T-cell (primary cell): ENCODE results near the gene NR1H2. TPM values are rescaled to one million over a fixed set of nuclear protein-coding genes. Genes with fewer than 3 reads are reported as not detected.
A peak's percentile ranks its signal among the peaks of the same experiment; 100 is the strongest.
"Not testable (repeated sequence)": the region's sequence is repeated elsewhere in the genome, so short reads cannot be mapped to it uniquely, and the experiment has no call there.

Experiments used
- ATAC-seq, 4 experiments: fragments of 200-7000 bp in 3 of 4; fragments of 150-1000 bp in 1 of 4; cut with Tn5 transposase; replicated peaks in 1 of 4; 1 replicate in 3 of 4; 2 replicates in 1 of 4; pipeline ENCODE4 v1.10.0; 2021; ENCODE audit warnings: moderate library complexity in 3 of 4, mild to moderate bottlenecking in 2 of 4, moderate number of reproducible peaks in 1 of 4
- CTCF ChIA-PET, 2 donors: fragments of 300-600 bp; sonication (Branson Sonifier 250); formaldehyde crosslinking; loops; one replicate each; lab custom pipeline; 2022; ENCODE audit warnings: antibody characterized with exemption in 2 of 2; lab: Charles Lee
- POLR2A ChIA-PET, 2 donors: fragments of 300-600 bp; sonication (Branson Sonifier 250); formaldehyde crosslinking; loops; one replicate each; lab custom pipeline; 2022; ENCODE audit warnings: antibody characterized with exemption in 2 of 2; lab: Charles Lee
- DNase-seq, 35 experiments: peaks; one replicate each; pipeline versions ENCODE4 v3.0.0 to v3.0.0-alpha.2; 2013 to 2023
- H3K27ac ChIP-seq: one replicate; pipeline ENCODE4 v1.5.1; 2013; ENCODE audit warnings: low read length
- H3K27me3 ChIP-seq, 2 experiments: replicated peaks in 1 of 2; 1 replicate in 1 of 2; 2 replicates in 1 of 2; pipeline versions ENCODE4 v1.6.1 to v1.7.0; 2013; ENCODE audit warnings: low read length in 1 of 2, mixed read lengths in 1 of 2; ENCODE audit not compliant: control insufficient read depth in 2 of 2, insufficient read depth in 2 of 2; ENCODE audit errors: extremely low read depth in 1 of 2
- H3K36me3 ChIP-seq, 2 donors: 1 replicate in 1 of 2; 2 replicates in 1 of 2; pipeline versions ENCODE4 v1.6.1 to v1.7.0; 2013; ENCODE audit warnings: low read length in 1 of 2; ENCODE audit not compliant: control insufficient read depth in 2 of 2, insufficient read depth in 1 of 2; ENCODE audit errors: extremely low read depth in 1 of 2
- H3K4me1 ChIP-seq, 2 experiments: 1 replicate in 1 of 2; 2 replicates in 1 of 2; pipeline versions ENCODE4 v1.6.1 to v1.7.0; 2013; ENCODE audit warnings: low read length in 2 of 2, mixed read lengths in 1 of 2; ENCODE audit not compliant: insufficient read depth in 2 of 2, control insufficient read depth in 1 of 2; ENCODE audit errors: extremely low read depth in 1 of 2
- H3K4me3 ChIP-seq, 2 donors: 1 replicate in 1 of 2; 2 replicates in 1 of 2; pipeline versions ENCODE4 v1.5.1 to v1.7.0; 2013; ENCODE audit warnings: mild to moderate bottlenecking in 2 of 2, low read length in 1 of 2, moderate library complexity in 1 of 2; ENCODE audit not compliant: control insufficient read depth in 1 of 2; ENCODE audit errors: extremely low read depth in 1 of 2
- H3K9me3 ChIP-seq: 2 replicates; pipeline ENCODE4 v1.7.0; 2013
- H3K27ac Mint-ChIP-seq, 2 donors: one replicate each; pipeline ENCODE4 v1.8.0; 2020 to 2021; ENCODE audit warnings: mild to moderate bottlenecking in 2 of 2, mixed read lengths in 2 of 2
- H3K27me3 Mint-ChIP-seq, 2 donors: one replicate each; pipeline ENCODE4 v1.8.0; 2021 to 2022; ENCODE audit warnings: mixed read lengths in 2 of 2
- H3K36me3 Mint-ChIP-seq: one replicate; pipeline ENCODE4 v1.8.0; 2021; ENCODE audit warnings: mixed read lengths
- H3K4me1 Mint-ChIP-seq, 3 donors: one replicate each; pipeline ENCODE4 v1.8.0; 2020 to 2022; ENCODE audit warnings: mixed read lengths in 3 of 3, mild to moderate bottlenecking in 1 of 3
- H3K4me3 Mint-ChIP-seq, 3 donors: one replicate each; pipeline ENCODE4 v1.8.0; 2020 to 2022; ENCODE audit warnings: mild to moderate bottlenecking in 3 of 3, mixed read lengths in 3 of 3, moderate library complexity in 3 of 3
- H3K9me3 Mint-ChIP-seq, 3 donors: one replicate each; pipeline ENCODE4 v1.8.0; 2020 to 2022; ENCODE audit warnings: mixed read lengths in 3 of 3
- WGBS: methylation state at CpG from one replicate; pipeline ENCODE4 v1.1.5; 2013; ENCODE audit warnings: missing lambda C conversion rate; ENCODE audit not compliant: insufficient coverage; 5-methylcytosine and 5-hydroxymethylcytosine counted together
- total RNA-seq, 35 experiments: library from RNA in 6 of 35; stranded (reverse) in 6 of 35; fragments of 120-200 nt in 1 of 35; gene quantifications; one replicate each; pipeline versions ENCODE4 v1.2.1 to v1.2.4 and lab custom pipeline; 2013 to 2026

The NR1H2 gene
- total RNA-seq, 5 donors from 2014 or later (not counting 1 experiment from before 2014, with no cell fraction given): 109 to 236 (median 117) TPM

DNA sequence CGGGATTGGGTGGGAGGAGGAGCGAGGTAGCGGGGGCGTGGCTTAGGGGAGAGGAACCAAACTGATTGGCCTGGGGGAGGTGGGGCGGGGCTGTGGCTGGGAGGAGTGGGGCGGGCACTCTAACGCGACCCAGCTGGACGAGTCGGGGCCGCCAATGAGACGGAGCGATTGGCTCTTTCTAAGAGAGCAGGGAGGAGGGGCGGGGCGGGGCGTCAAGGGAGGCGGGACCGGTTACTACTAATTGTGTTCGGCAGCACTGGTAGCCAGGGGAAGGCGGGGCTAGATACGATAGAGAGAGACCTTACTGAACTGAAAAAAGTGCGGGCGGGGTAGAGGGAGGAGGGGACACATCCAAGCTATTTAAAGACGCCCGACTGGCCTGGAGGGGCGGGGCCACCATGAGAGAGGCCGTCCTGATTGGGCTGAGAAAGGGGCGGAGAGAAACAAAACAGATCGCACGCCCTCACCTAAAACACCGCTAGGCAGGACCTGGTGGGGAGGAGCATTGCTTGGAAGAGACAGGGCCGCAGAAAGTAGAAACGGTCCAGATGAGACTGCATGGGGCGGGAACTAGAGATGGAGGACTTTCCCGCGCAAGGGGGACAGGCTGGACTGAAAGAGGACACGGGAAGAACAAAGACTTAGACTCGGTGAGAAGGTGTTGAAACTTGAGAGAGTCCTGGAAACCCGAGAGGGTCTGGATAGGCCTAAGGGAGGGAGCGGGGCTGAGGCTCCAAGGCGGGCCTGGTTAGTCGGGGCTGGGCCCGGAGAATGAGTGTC lies 46.9 kb upstream of the NR1H2 start, which contains the start of gene KCNC3:
KCNC3 (minus strand) TSS at position 232 of the 780 bp plus-strand sequence. CDS start 295 bp downstream, outside the sequence.
- peak within 1 kb of the TSS; percentile 73 to 92 for H3K27ac Mint-ChIP-seq
- Histone ChIP-seq H3K4me3 (peak within 1 kb of the TSS; percentile 15 to 36), H3K9me3 (no peaks in the 10 kb centered on the region), H3K4me1 (peaks cover 3 to 85% of the 10 kb centered on the region in 2 experiments), H3K36me3 (no peaks in the 10 kb centered on the region), H3K27ac (peak within 1 kb of the TSS; percentile 28), H3K27me3 (peaks cover 8 to 88% of the 10 kb centered on the region in 2 experiments)
- WGBS: 7% methylated on average over 28 of the region's 43 CpGs
- ChIA-PET POLR2A (interaction anchor here in 1 of 2 donors (0.6 kb wide), 2 partner anchors 11 to 53 kb away, joined by 4 to 5 read pairs; no protein-coding TSS in a partner anchor), CTCF (interaction anchor here (0.6 to 1.4 kb wide), 6 partner anchors 12 to 396 kb away, joined by 3 to 6 read pairs (median 4); partner anchors contain the start of gene JOSD2 (in 1 of the 2))
- peak; percentile 54 to 69 (median 60) for ATAC-seq
- peak; percentile 51 to 93 (median 84) for DNase-seq
- H3K4me1 Mint-ChIP-seq: peaks cover 54 to 75% (median 58%) of the 10 kb centered on the region in 3 donors
- peaks cover 3 to 10% (median 5%) of the 10 kb centered on the region in 3 donors for H3K9me3 Mint-ChIP-seq
- H3K36me3 Mint-ChIP-seq: peaks cover 4% of the 10 kb centered on the region
- H3K4me3 Mint-ChIP-seq: peak within 1 kb of the TSS; percentile 69 to 84 (median 81)
- H3K27me3 Mint-ChIP-seq: peaks cover 51 to 60% of the 10 kb centered on the region in 2 donors

DNA sequence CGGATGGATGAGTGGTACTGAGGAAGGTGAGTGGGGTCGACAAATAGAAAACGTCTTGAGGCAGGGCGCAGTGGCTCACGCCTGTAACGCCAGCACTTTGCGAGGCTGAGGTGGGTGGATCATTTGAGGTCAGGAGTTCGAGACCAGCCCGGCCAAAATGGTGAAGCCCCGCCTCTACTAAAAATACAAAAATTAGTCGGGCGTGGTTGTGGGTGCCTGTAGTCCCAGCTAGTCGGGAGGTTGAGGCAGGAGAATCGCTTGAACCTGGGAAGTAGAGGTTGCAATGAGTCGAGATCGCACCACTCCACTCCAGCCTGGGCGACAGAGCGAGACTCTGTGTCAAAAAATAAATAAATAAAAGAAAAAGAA lies 46.3 kb upstream of the NR1H2 start:
- Mint-ChIP-seq H3K27me3 (peaks cover 54 to 59% of the 10 kb centered on the region in 2 donors), H3K4me3 (peak overlapping the region; percentile 69 to 84 (median 81)), H3K27ac (peak overlapping the region; percentile 73 to 92), H3K9me3 (peaks cover 3 to 10% (median 5%) of the 10 kb centered on the region in 3 donors), H3K4me1 (peaks cover 54 to 72% (median 58%) of the 10 kb centered on the region in 3 donors)
- 16% methylated on average over 4 of the region's 18 CpGs for WGBS
- DNase-seq, H3K27ac ChIP-seq, H3K36me3 Mint-ChIP-seq, POLR2A ChIA-PET, H3K36me3 ChIP-seq, ATAC-seq, H3K9me3 ChIP-seq: not testable (repeated sequence)
- Histone ChIP-seq H3K4me3 (peak overlapping the region in 1 of 2 donors; percentile 15), H3K4me1 (peaks cover 3 to 85% of the 10 kb centered on the region in 2 experiments), H3K27me3 (peaks cover 8 to 88% of the 10 kb centered on the region in 2 experiments)
- CTCF ChIA-PET: interaction anchor here in 1 of 2 donors (1.4 kb wide), 1 partner anchor 181 kb away, joined by 3 read pairs; the partner anchor contains the start of gene JOSD2

DNA sequence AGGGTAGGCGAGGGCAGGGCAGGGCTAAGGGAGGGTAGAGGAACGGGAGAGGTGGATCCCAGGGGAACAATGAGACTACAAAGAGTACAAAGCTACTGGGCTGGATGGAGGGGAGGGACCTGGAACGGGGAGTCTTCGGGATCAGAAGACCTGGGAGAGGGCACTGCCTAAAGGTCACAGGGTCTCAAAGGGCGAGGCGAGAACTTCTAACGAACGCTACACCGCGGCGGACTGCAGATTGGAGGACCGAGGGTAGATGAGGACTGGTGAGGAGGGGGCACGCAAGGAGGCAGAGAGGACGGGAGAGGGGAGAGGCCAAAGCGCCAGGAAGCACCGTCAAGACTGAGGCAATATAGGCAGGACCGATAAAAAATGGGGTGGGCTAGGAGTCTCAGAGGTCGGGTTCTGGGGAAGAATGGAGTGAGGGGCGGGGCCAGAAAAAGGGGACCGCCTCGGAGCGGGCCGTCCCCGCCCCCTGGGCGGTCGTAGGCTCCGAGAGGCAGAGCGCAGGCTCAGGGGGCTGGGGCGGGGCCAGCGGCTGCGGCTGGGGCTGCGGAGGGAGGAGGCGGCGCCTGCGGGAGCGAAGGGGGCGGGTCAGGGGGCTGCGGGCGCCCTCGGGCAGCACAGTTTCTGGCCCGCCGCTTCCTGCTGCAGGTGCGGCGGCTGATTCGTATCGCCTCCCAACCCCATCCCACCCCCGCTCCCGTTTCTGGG lies 45.7 kb upstream of the NR1H2 start:
- H3K27me3 ChIP-seq: peaks cover 8 to 88% of the 10 kb centered on the region in 2 experiments
- DNase-seq (peak; percentile 41 to 87 (median 73)), ATAC-seq (peak; percentile 43 to 54 (median 50))
- H3K4me3 ChIP-seq: peak overlapping the region; percentile 24 to 55
- CTCF ChIA-PET: no interaction called here
- WGBS: 6% methylated on average over 43 of the region's 48 CpGs
- H3K9me3 ChIP-seq: no peaks in the 10 kb centered on the region
- peaks cover 54 to 75% (median 61%) of the 10 kb centered on the region in 3 donors for H3K4me1 Mint-ChIP-seq
- H3K27ac Mint-ChIP-seq: peak overlapping the region in 1 of 2 donors; percentile 73
- H3K4me1 ChIP-seq: peaks cover 3 to 81% of the 10 kb centered on the region in 2 experiments
- POLR2A ChIA-PET: no interaction called here
- peaks cover 3 to 10% (median 5%) of the 10 kb centered on the region in 3 donors for H3K9me3 Mint-ChIP-seq
- no peak overlapping the region for H3K27ac ChIP-seq
- H3K27me3 Mint-ChIP-seq: peaks cover 60 to 65% of the 10 kb centered on the region in 2 donors
- peak overlapping the region; percentile 61 to 84 (median 69) for H3K4me3 Mint-ChIP-seq
- no peaks in the 10 kb centered on the region for H3K36me3 ChIP-seq
- peaks cover 4% of the 10 kb centered on the region for H3K36me3 Mint-ChIP-seq

DNA sequence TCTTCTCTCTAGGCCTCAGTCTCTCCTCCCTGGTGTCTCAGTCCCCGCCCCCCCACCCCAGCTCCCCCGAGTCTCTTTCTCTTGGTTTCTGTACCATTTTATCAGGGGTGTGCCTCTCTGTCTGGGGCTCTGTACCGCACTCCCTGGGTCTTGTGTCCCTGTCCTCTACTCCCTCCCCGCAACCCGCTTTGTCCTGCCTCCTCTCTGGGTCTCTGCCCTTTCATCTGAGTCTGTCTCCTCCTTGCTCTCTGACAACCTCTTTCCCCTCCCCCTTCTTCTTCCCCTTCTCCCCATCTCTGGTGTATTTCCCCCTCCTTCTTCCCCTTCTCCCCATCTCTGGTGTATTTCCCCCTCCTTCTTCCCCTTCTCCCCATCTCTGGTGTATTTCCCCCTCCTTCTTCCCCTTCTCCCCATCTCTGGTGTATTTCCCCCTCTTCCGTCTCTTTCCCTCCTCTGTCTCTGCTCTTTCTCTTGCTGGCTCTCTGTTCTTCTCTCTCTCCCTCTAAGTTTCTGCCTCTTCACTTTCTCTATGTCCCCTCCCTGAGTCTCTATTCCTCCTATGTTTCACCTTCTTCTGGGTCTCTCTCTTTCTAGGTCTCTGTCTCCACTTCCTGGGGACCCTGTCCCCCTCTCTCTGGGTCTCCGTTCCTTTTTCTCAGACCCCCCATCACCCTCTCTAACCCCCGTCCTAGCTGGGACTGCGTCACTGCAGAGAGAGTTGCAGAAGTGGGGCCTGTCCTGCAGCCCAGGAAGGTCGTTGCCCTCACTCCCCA lies 44.9 kb upstream of the NR1H2 start:
- DNase-seq: no peak
- H3K27ac ChIP-seq: no peak overlapping the region
- H3K27ac Mint-ChIP-seq: peak overlapping the region in 1 of 2 donors; percentile 43
- H3K4me3 ChIP-seq: peak overlapping the region; percentile 24 to 55
- ChIA-PET POLR2A (no interaction called here), CTCF (no interaction called here)
- WGBS: 23% methylated on average over 5 of the region's 10 CpGs
- H3K27me3 ChIP-seq: peaks cover 7 to 82% of the 10 kb centered on the region in 2 experiments
- H3K27me3 Mint-ChIP-seq: peaks cover 63 to 68% of the 10 kb centered on the region in 2 donors
- ATAC-seq: no peak
- no peaks in the 10 kb centered on the region for H3K9me3 ChIP-seq
- peaks cover 4% of the 10 kb centered on the region for H3K36me3 Mint-ChIP-seq
- H3K9me3 Mint-ChIP-seq: peaks cover 3 to 10% (median 5%) of the 10 kb centered on the region in 3 donors
- H3K4me1 ChIP-seq: peaks cover 3 to 72% of the 10 kb centered on the region in 2 experiments
- no peaks in the 10 kb centered on the region for H3K36me3 ChIP-seq
- H3K4me1 Mint-ChIP-seq: peaks cover 54 to 70% (median 60%) of the 10 kb centered on the region in 3 donors
- peak overlapping the region; percentile 0 to 84 (median 60) for H3K4me3 Mint-ChIP-seq

DNA sequence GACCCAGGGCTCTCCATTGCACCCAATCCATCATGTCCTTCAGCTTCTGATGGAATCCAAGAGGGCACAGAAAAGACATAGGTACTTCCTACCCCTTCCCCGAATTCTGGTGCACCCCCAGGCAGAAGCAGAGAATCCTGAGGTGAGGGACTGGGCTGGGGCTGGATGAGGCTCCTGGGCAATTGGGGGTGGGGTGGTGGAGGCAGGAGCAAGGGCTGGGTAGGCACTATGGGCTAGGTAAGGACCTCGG lies 44.3 kb upstream of the NR1H2 start:
- H3K27me3 Mint-ChIP-seq: peaks cover 58 to 64% of the 10 kb centered on the region in 2 donors

More for the DNA sequence above, 44.3 kb upstream of the NR1H2 start:
- Histone ChIP-seq H3K27me3 (peaks cover 6 to 82% of the 10 kb centered on the region in 2 experiments), H3K27ac (no peak overlapping the region), H3K9me3 (no peaks in the 10 kb centered on the region), H3K4me1 (peaks cover 3 to 67% of the 10 kb centered on the region in 2 experiments), H3K4me3 (no peak overlapping the region), H3K36me3 (no peaks in the 10 kb centered on the region)
- no peak for ATAC-seq
- CTCF ChIA-PET: no interaction called here
- Mint-ChIP-seq H3K4me3 (peak overlapping the region in 2 of 3 donors; percentile 60 to 84), H3K27ac (peak overlapping the region in 1 of 2 donors; percentile 41), H3K36me3 (peaks cover 4% of the 10 kb centered on the region), H3K4me1 (peaks cover 48 to 65% (median 55%) of the 10 kb centered on the region in 3 donors), H3K9me3 (peaks cover 3 to 10% (median 5%) of the 10 kb centered on the region in 3 donors)
- POLR2A ChIA-PET: no interaction called here
- no CpG with 5 or more reads among the region's 2 CpGs for WGBS
- no peak for DNase-seq
